ENCODE results near the gene ITGAD.

DNA sequence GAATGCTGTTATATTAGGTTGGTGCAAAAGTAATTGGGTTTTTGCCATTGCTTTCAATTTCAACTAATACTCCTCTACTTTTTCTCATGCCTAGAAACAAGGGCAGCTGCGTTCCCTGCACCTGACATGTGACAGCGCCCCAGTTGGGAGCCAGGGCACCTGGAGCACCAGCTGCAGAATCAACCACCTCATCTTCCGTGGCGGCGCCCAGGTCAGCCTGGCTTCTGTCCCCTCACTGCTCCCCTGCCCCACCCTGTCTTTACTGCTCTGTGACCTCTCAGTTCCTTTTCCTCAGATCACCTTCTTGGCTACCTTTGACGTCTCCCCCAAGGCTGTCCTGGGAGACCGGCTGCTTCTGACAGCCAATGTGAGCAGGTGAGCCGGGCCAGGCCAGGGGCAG, 16.4 kb upstream of the ITGAD start:
- TF ChIP-seq ZNF274 (IDR thresholded peaks at IDR 0.05; ENCODE audit: low read depth, low read length) (no peak), YY1 (IDR thresholded peaks at IDR 0.05; ENCODE audit: insufficient read depth, insufficient read length) (no peak), SUZ12 (IDR thresholded peaks at IDR 0.05; ENCODE audit: extremely low read depth, insufficient read depth, insufficient read length) (no peak)

All from NT2/D1 (cell line).